Jurkat, Clone E6-1 (cell line): ENCODE data around the gene PIK3AP1.

ENCODE experiments used
- DNase-seq: peaks from one replicate; pipeline ENCODE4 v3.0.0-alpha.2; 2011; ENCODE audit warnings: low read depth, low spot score
- H3K4me3 ChIP-seq: 2 replicates; pipeline ENCODE4 v1.5.1; 2011; ENCODE audit warnings: mild to moderate bottlenecking, low read length, control low read depth, moderate library complexity

The PIK3AP1 gene

GRCh38 chr10:96625173-96625572, 95.1 kb downstream of the PIK3AP1 start:
- no peak for DNase-seq
- no peak overlapping the region for H3K4me3 ChIP-seq

GRCh38 chr10:96622013-96622787, 98.1 kb downstream of the PIK3AP1 start:
- no peak for DNase-seq
- H3K4me3 ChIP-seq = no peak overlapping the region

- H3K4me3 ChIP-seq = no peak overlapping the region
- no peak for DNase-seq
These were observed 100.2 kb downstream of the PIK3AP1 start for GRCh38 chr10:96619796-96620773.

- no peak overlapping the region for H3K4me3 ChIP-seq
- no peak for DNase-seq
These were observed 101.2 kb downstream of the PIK3AP1 start for GRCh38 chr10:96619120-96619519.

- H3K4me3 ChIP-seq = no peak overlapping the region
- no peak for DNase-seq
These were observed 101.7 kb downstream of the PIK3AP1 start for GRCh38 chr10:96618653-96619052.

- no peak overlapping the region for H3K4me3 ChIP-seq
- DNase-seq = no peak
These were observed 103.4 kb downstream of the PIK3AP1 start for GRCh38 chr10:96616961-96617360.

- H3K4me3 ChIP-seq = no peak overlapping the region
- DNase-seq = no peak
These were observed 105.8 kb downstream of the PIK3AP1 start for GRCh38 chr10:96614515-96614914.

- no peak for DNase-seq
- no peak overlapping the region for H3K4me3 ChIP-seq
These were observed 106.7 kb downstream of the PIK3AP1 start for GRCh38 chr10:96613576-96613975.

- H3K4me3 ChIP-seq = no peak overlapping the region
- no peak for DNase-seq
These were observed 108.1 kb downstream of the PIK3AP1 start for GRCh38 chr10:96612055-96612830.

GRCh38 chr10:96610817-96611216, 109.5 kb downstream of the PIK3AP1 start:
- DNase-seq = peak; percentile 28
- no peak overlapping the region for H3K4me3 ChIP-seq

GRCh38 chr10:96609510-96609909, 110.8 kb downstream of the PIK3AP1 start:
- DNase-seq = no peak
- H3K4me3 ChIP-seq = no peak overlapping the region

- DNase-seq = no peak
- H3K4me3 ChIP-seq = no peak overlapping the region
These were observed 111.5 kb downstream of the PIK3AP1 start for GRCh38 chr10:96608805-96609204.

GRCh38 chr10:96608262-96608661, 112.1 kb downstream of the PIK3AP1 start:
- no peak for DNase-seq
- H3K4me3 ChIP-seq = no peak overlapping the region

GRCh38 chr10:96606946-96607345, 113.4 kb downstream of the PIK3AP1 start:
- no peak overlapping the region for H3K4me3 ChIP-seq
- DNase-seq = no peak

GRCh38 chr10:96606216-96606615, 114.1 kb downstream of the PIK3AP1 start:
- DNase-seq = no peak
- no peak overlapping the region for H3K4me3 ChIP-seq

GRCh38 chr10:96600337-96600736, 120.0 kb downstream of the PIK3AP1 start:
- no peak overlapping the region for H3K4me3 ChIP-seq
- no peak for DNase-seq

GRCh38 chr10:96598846-96599245, 121.5 kb downstream of the PIK3AP1 start:
- no peak overlapping the region for H3K4me3 ChIP-seq
- no peak for DNase-seq

GRCh38 chr10:96596422-96597407, 123.6 kb downstream of the PIK3AP1 start:
- no peak overlapping the region for H3K4me3 ChIP-seq
- DNase-seq = no peak
